Astrocyte (in vitro differentiated cells and primary cell): Measurements from ENCODE around the gene ACVRL1.

Experiments
- CTCF ChIP-seq: IDR thresholded peaks from 2 replicates; pipeline ENCODE4 v1.5.1; 2011; ENCODE audit warnings: low read depth, mild to moderate bottlenecking, inconsistent platforms, low read length, moderate library complexity; ENCODE audit not compliant: insufficient read depth
- EZH2 ChIP-seq: IDR thresholded peaks from 2 replicates; pipeline ENCODE4 v1.6.1; 2012; ENCODE audit warnings: mild to moderate bottlenecking, low read length, inconsistent platforms; ENCODE audit not compliant: insufficient read depth

- TF ChIP-seq CTCF (no peak), EZH2 (no peak)
Observed at GRCh38 chr12:51958542-51958941, 51.2 kb downstream of the ACVRL1 start.
